Smooth muscle cell (in vitro differentiated cells): ENCODE data around the gene PRKX. TPM values are rescaled to one million over a fixed set of nuclear protein-coding genes. Genes with fewer than 3 reads are reported as not detected.
A peak's percentile ranks its signal among the peaks of the same experiment; 100 is the strongest.
"Not testable (repeated sequence)": the region's sequence is repeated elsewhere in the genome, so short reads cannot be mapped to it uniquely, and the experiment has no call there.

ENCODE experiments used
- DNase-seq: peaks from one replicate; lab custom pipeline; 2025; ENCODE audit not compliant: unreplicated experiment; lab: John Stamatoyannopoulos, UW
- H2AFZ ChIP-seq: fragments of 200-600 bp; sonication (generic); 2 replicates; pipeline ENCODE4 v1.6.0; 2016; ENCODE audit warnings: antibody characterized with exemption, low read depth, mild to moderate bottlenecking
- H3F3A ChIP-seq: fragments of 200-600 bp; sonication (generic); 2 replicates; pipeline ENCODE4 v1.6.0; 2017; ENCODE audit warnings: antibody characterized with exemption, low read depth
- H3K27ac ChIP-seq: fragments of 200-600 bp; sonication (generic); 2 replicates; pipeline ENCODE4 v1.5.1; 2016; ENCODE audit warnings: low read depth, mild to moderate bottlenecking
- H3K27me3 ChIP-seq: fragments of 200-600 bp; sonication (generic); 2 replicates; pipeline ENCODE4 v1.6.1; 2016; ENCODE audit warnings: low read depth, mild to moderate bottlenecking
- H3K36me3 ChIP-seq: fragments of 200-600 bp; sonication (generic); 2 replicates; pipeline ENCODE4 v1.5.1; 2016; ENCODE audit warnings: low read depth
- H3K4me1 ChIP-seq: fragments of 200-600 bp; sonication (generic); 2 replicates; pipeline ENCODE4 v1.5.1; 2016; ENCODE audit warnings: low read depth
- H3K4me2 ChIP-seq: fragments of 200-600 bp; sonication (generic); 2 replicates; pipeline ENCODE4 v1.6.0; 2016; ENCODE audit warnings: mild to moderate bottlenecking
- H3K4me3 ChIP-seq: fragments of 200-600 bp; sonication (generic); 2 replicates; pipeline ENCODE4 v1.5.1; 2016; ENCODE audit warnings: mild to moderate bottlenecking
- H3K79me2 ChIP-seq: fragments of 200-600 bp; sonication (generic); 2 replicates; pipeline ENCODE4 v1.6.0; 2016; ENCODE audit warnings: low read depth, mild to moderate bottlenecking
- H3K9ac ChIP-seq: fragments of 200-600 bp; sonication (generic); 2 replicates; pipeline ENCODE4 v1.6.0; 2016; ENCODE audit warnings: low read depth
- H3K9me3 ChIP-seq: fragments of 200-600 bp; sonication (generic); replicated peaks from 2 replicates; pipeline ENCODE4 v1.5.1; 2016; ENCODE audit warnings: low read depth
- H4K20me1 ChIP-seq: fragments of 200-600 bp; sonication (generic); 2 replicates; pipeline ENCODE4 v1.6.0; 2016; ENCODE audit warnings: low read depth
- WGBS: methylation state at CpG from one replicate; pipeline ENCODE4 v1.1.7; 2016; ENCODE audit warnings: low lambda C conversion rate; 5-methylcytosine and 5-hydroxymethylcytosine counted together
- polyA plus RNA-seq: library from polyadenylated mRNA; unstranded; fragments of >200 nt; fragmentation: Nextera tagmentation; extraction: Ambion mirVana; gene quantifications from 2 replicates; pipeline ENCODE4 v1.2.1, GENCODE V29; 2016
- total RNA-seq: library from RNA; depleted of rRNA; stranded (reverse); fragments of >200 nt; gene quantifications from 2 replicates; pipeline ENCODE4 v1.2.3, GENCODE V29; 2014
- TF ChIP-seq, protein P1 (sequence below): fragments of 200-600 bp; sonication (generic); IDR thresholded peaks from 2 replicates; pipeline ENCODE4 v1.5.1; 2017; ENCODE audit warnings: borderline replicate concordance, mild to moderate bottlenecking, antibody characterized with exemption; ENCODE audit not compliant: insufficient read depth, poor library complexity, severe bottlenecking

The PRKX gene
- total and polyA plus RNA-seq, 2 experiments from 2014 or later, result 9.5 to 10.1 TPM

DNA sequence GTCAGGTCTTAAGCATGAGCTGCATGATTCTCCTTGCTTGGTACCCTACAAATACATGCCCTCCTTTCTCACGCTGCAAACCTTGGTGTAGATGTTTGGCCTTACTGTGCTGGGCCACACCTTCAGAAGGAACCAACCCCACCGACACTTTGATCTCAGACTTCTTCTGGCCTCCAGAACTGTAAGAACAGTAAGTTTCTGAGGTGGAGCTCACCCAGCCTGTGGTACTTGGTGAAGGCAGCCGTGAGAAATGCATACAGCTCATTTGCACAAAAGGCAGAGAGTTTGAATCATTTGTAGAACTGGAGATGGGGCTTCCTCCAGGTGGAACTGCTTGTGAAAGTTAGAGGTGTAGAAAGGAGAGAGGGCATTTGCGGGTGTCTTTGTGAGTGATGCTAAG is 21.0 kb upstream of the PRKX start:
- not testable (repeated sequence) for H3K27me3 ChIP-seq, H3K9me3 ChIP-seq, H3K4me3 ChIP-seq, H3K79me2 ChIP-seq, H3K36me3 ChIP-seq, H3K9ac ChIP-seq, H3K4me2 ChIP-seq, DNase-seq, H3K4me1 ChIP-seq, H3K27ac ChIP-seq, H4K20me1 ChIP-seq, H3F3A ChIP-seq, H2AFZ ChIP-seq
- 88% methylated on average over 4 of the region's 4 CpGs for WGBS

DNA sequence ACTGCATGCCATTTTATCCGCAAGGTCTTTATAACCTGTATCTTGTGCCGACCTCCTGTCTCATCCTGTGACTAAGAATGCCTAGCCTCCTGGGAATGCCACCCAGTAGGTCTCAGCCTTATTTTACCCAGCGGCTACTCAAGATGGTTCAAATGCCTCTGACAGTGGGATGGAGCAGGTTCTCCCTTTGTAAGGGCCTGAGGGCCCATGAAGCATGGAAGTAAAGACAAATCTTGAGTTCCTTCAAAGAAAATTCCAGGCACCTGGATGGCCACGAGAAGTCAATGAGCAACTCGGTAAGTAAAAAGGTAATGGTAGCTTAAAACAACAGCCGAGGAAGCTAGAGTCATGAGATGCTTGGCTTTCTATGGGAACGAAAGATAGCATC is 19.6 kb upstream of the PRKX start:
- Histone ChIP-seq H3K36me3 (no peaks in the 10 kb centered on the region), H3K27ac (no peak overlapping the region), H3K9ac (no peak overlapping the region), H3K4me3 (no peak overlapping the region), H3K4me1 (no peaks in the 10 kb centered on the region), H4K20me1 (no peaks in the 10 kb centered on the region), H3K79me2 (no peaks in the 10 kb centered on the region), H3K27me3 (no peaks in the 10 kb centered on the region), H3K4me2 (no peak overlapping the region), H2AFZ (no peak overlapping the region), H3F3A (no peaks in the 10 kb centered on the region), H3K9me3 (no peaks in the 10 kb centered on the region)
- no peak for DNase-seq
- TF ChIP-seq, protein P1, sequence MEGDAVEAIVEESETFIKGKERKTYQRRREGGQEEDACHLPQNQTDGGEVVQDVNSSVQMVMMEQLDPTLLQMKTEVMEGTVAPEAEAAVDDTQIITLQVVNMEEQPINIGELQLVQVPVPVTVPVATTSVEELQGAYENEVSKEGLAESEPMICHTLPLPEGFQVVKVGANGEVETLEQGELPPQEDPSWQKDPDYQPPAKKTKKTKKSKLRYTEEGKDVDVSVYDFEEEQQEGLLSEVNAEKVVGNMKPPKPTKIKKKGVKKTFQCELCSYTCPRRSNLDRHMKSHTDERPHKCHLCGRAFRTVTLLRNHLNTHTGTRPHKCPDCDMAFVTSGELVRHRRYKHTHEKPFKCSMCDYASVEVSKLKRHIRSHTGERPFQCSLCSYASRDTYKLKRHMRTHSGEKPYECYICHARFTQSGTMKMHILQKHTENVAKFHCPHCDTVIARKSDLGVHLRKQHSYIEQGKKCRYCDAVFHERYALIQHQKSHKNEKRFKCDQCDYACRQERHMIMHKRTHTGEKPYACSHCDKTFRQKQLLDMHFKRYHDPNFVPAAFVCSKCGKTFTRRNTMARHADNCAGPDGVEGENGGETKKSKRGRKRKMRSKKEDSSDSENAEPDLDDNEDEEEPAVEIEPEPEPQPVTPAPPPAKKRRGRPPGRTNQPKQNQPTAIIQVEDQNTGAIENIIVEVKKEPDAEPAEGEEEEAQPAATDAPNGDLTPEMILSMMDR, result no peak
- 92% methylated on average over 7 of the region's 7 CpGs for WGBS

DNA sequence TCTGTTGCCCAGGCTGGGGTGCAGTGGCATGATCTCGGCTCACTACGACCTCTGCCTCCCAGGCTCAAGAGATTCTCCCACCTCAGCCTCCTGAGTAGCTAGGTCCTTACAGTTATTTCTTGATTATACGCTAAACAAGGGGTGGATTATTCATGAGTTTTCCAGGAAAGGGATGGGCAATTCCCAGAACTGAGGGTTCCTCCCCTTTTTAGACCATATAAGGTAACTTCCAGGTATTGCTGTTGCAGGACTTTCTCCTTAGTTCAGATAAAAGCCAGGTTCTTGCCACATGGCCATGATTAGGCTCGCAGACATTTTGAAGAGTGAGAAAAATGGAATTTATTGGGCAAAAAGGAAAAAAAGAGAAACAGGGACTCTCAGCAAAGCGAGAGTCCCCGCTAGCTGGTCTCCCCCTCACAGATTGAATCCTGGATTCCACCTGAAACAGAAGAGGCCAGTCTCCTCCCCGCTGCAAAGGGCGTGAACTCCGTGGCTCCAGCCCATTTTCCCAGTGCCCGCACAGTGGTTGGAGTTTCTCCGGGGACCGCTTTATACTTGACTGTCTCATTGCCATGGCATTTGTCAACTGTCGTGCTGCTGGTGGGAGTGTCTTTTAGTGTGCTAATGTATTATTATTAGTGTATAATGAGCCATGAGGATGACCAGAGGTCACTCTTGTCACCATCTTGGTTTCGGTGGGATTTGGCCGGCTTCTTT is 19.0 kb upstream of the PRKX start:
- H3K4me3 ChIP-seq, H3K27me3 ChIP-seq, H2AFZ ChIP-seq, DNase-seq, H3F3A ChIP-seq, H3K27ac ChIP-seq, H3K9me3 ChIP-seq, H3K4me1 ChIP-seq, H3K79me2 ChIP-seq, H3K4me2 ChIP-seq, H4K20me1 ChIP-seq, H3K9ac ChIP-seq, H3K36me3 ChIP-seq: not testable (repeated sequence)
- 95% methylated on average over 15 of the region's 15 CpGs for WGBS

DNA sequence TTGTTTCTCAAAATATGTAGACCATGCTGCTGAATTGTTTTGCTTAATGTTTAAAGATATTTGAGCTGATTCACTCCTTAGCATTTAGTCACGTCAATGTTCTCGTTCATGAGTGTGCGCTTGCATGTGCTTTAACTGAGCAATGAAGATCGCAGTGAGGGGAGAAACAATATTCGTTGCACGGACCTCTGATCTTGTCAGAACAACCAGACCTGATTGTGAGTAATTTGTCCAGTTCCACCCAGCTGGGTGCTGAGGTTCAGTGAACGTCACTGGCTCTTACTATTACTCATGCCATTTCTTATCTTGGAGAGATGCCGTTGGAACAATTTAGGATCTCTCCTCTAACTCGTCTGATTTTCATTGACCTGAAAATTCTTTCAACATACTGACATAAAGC is 15.0 kb upstream of the PRKX start:
- H3F3A ChIP-seq, result no peaks in the 10 kb centered on the region
- no peaks in the 10 kb centered on the region for H3K27me3 ChIP-seq
- no peaks in the 10 kb centered on the region for H3K36me3 ChIP-seq
- no peak overlapping the region for H3K9ac ChIP-seq
- 66% methylated on average over 9 of the region's 9 CpGs for WGBS
- no peaks in the 10 kb centered on the region for H4K20me1 ChIP-seq
- peak overlapping the region; percentile 52 for H3K27ac ChIP-seq
- DNase-seq, result no peak
- no peak overlapping the region for H3K4me3 ChIP-seq
- H3K79me2 ChIP-seq, result no peaks in the 10 kb centered on the region
- H3K9me3 ChIP-seq, result no peaks in the 10 kb centered on the region
- H3K4me1 ChIP-seq, result no peaks in the 10 kb centered on the region
- TF ChIP-seq, protein P1, result no peak
- peak overlapping the region; percentile 45 for H3K4me2 ChIP-seq
- H2AFZ ChIP-seq, result no peak overlapping the region

DNA sequence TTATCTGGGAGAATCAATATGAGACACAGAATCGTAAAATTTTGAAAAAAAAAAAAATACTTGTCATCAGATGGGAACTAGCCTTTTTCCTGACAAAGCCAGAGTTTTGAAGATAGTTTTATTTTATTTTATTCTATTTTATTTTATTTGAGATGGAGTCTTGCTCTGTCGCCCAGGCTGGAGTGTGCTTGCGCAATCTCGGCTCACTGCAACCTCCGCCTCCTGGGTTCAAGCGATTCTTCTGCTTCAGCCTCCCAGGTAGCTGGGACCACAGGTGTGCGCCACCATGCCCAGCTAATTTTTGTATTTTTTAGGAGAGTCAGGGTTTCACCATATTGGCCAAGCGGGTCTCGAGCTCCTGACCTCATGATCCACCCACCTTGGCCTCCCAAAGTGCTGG is 10.0 kb upstream of the PRKX start:
- H3K4me3 ChIP-seq, H3K9me3 ChIP-seq, H2AFZ ChIP-seq, H4K20me1 ChIP-seq, H3K9ac ChIP-seq, H3K27me3 ChIP-seq, H3F3A ChIP-seq, H3K27ac ChIP-seq, H3K4me1 ChIP-seq, H3K36me3 ChIP-seq, H3K79me2 ChIP-seq, H3K4me2 ChIP-seq, DNase-seq: not testable (repeated sequence)
- WGBS, result 91% methylated on average over 9 of the region's 9 CpGs
